HCT116 (cell line): ENCODE data around the gene ABTB1. TPM values are rescaled to one million over a fixed set of nuclear protein-coding genes. Genes with fewer than 3 reads are reported as not detected.

Experiments
- ATAC-seq: fragments of 200-7000 bp; cut with Tn5 transposase; 2 replicates; pipeline ENCODE4 v1.9.1; 2020; ENCODE audit warnings: mild to moderate bottlenecking, moderate library complexity
- BruUV-seq: library from RNA; stranded (reverse); fragments of 400-500 nt; replicated peaks from 2 replicates; lab custom pipeline; 2021; lab: Mats Ljungman, UMichigan
- CTCF ChIA-PET: fragments of 300-600 bp; sonication (Branson Sonifier 250); formaldehyde crosslinking; loops from one replicate; lab custom pipeline; 2021; ENCODE audit warnings: antibody characterized with exemption; lab: Charles Lee
- POLR2A ChIA-PET: fragments of 300-600, 350-600 bp; sonication (Branson Sonifier 250); formaldehyde crosslinking; loops from one replicate; lab custom pipeline; 2021; ENCODE audit warnings: antibody characterized with exemption; lab: Charles Lee
- RAD21 ChIA-PET, 2 experiments: fragments of 300-600 bp; sonication (Branson Sonifier 250); formaldehyde crosslinking; loops; one replicate each; lab custom pipeline; 2023; ENCODE audit warnings: low total read pairs in 2 of 2; ENCODE audit not compliant: uncharacterized antibody in 2 of 2, unreplicated experiment in 2 of 2, low non-redundant PET in 1 of 2; lab: Charles Lee
- DNase-seq: peaks from one replicate; pipeline ENCODE4 v3.0.0-alpha.2; 2010; ENCODE audit warnings: low read depth, low spot score
- H2AFZ ChIP-seq: fragments of 200-600 bp; shearing (Covaris generic), sonication (generic); 2 replicates; pipeline ENCODE4 v1.6.1; 2017; ENCODE audit warnings: low read depth, mixed run types, mixed read lengths, antibody characterized with exemption, low read length; ENCODE audit not compliant: poor library complexity, severe bottlenecking
- H3K27ac ChIP-seq: 2 replicates; pipeline ENCODE4 v1.5.1; 2012; ENCODE audit warnings: low read depth, low read length
- H3K27me3 ChIP-seq: fragments of 200-600 bp; sonication (generic); 2 replicates; pipeline ENCODE4 v1.6.1; 2016; ENCODE audit warnings: mixed run types, low read length, mixed read lengths; ENCODE audit not compliant: insufficient read depth
- H3K36me3 ChIP-seq, 2 experiments: fragments of 200-500 bp in 1 of 2; fragments of 200-600 bp in 1 of 2; sonication (Bioruptor generic) in 1 of 2; sonication (generic) in 1 of 2; 2 replicates each; pipeline versions ENCODE4 v1.5.1 to v1.6.1; 2014 to 2016; ENCODE audit warnings: low read length in 2 of 2, inconsistent platforms in 1 of 2, mixed read lengths in 1 of 2, mixed run types in 1 of 2; ENCODE audit not compliant: insufficient read depth in 2 of 2, control insufficient read depth in 1 of 2
- H3K4me1 ChIP-seq, 2 experiments: fragments of 200-600 bp in 1 of 2; sonication (generic) in 1 of 2; 2 replicates each; pipeline versions ENCODE4 v1.5.1 to v1.6.1; 2012 to 2017; ENCODE audit warnings: low read length in 2 of 2, inconsistent platforms in 1 of 2, mild to moderate bottlenecking in 1 of 2, mixed read lengths in 1 of 2, mixed run types in 1 of 2, moderate library complexity in 1 of 2; ENCODE audit not compliant: insufficient read depth in 2 of 2, control insufficient read depth in 1 of 2
- H3K4me2 ChIP-seq: fragments of 200-600 bp; sonication (generic); 2 replicates; pipeline ENCODE4 v1.6.1; 2017; ENCODE audit warnings: mixed run types, low read length, mixed read lengths
- H3K4me3 ChIP-seq, 2 experiments: fragments of 200-600 bp in 1 of 2; sonication (generic) in 1 of 2; replicated peaks in 1 of 2; 2 replicates each; pipeline ENCODE4 v1.5.1; 2011 to 2016; ENCODE audit warnings: low read length in 2 of 2, control low read depth in 1 of 2, low read depth in 1 of 2, mild to moderate bottlenecking in 1 of 2, mixed read lengths in 1 of 2, mixed run types in 1 of 2
- H3K79me2 ChIP-seq: fragments of 200-600 bp; sonication (generic); 2 replicates; pipeline ENCODE4 v1.6.1; 2017; ENCODE audit warnings: mild to moderate bottlenecking, mixed run types, low read length, moderate library complexity, mixed read lengths; ENCODE audit not compliant: insufficient read depth
- H3K9ac ChIP-seq: fragments of 200-600 bp; sonication (generic); 2 replicates; pipeline ENCODE4 v1.6.1; 2016; ENCODE audit warnings: low read length, mixed read lengths
- H3K9me2 ChIP-seq: fragments of 200-600 bp; sonication (generic), shearing (Covaris generic); 2 replicates; pipeline ENCODE4 v1.6.1; 2017; ENCODE audit warnings: mixed run types, mild to moderate bottlenecking, moderate library complexity; ENCODE audit not compliant: insufficient read depth
- H3K9me3 ChIP-seq, 2 experiments: fragments of 200-500 bp in 1 of 2; fragments of 200-600 bp in 1 of 2; sonication (Bioruptor generic) in 1 of 2; sonication (generic) in 1 of 2; 2 replicates each; pipeline ENCODE4 v1.6.1; 2014 to 2017; ENCODE audit warnings: low read length in 2 of 2, mixed read lengths in 2 of 2, inconsistent platforms in 1 of 2, low read depth in 1 of 2, mild to moderate bottlenecking in 1 of 2, mixed run types in 1 of 2, moderate library complexity in 1 of 2; ENCODE audit not compliant: control insufficient read depth in 1 of 2, insufficient read depth in 1 of 2
- H4K20me1 ChIP-seq: fragments of 200-600 bp; sonication (generic), shearing (Covaris generic); 2 replicates; pipeline ENCODE4 v1.6.1; 2017; ENCODE audit warnings: mixed run types, mild to moderate bottlenecking, moderate library complexity; ENCODE audit not compliant: insufficient read depth
- CBX3 ChIP-seq: IDR thresholded peaks from 2 replicates; pipeline ENCODE4 v1.6.1; 2012; ENCODE audit warnings: low read depth
- CEBPB ChIP-seq: IDR thresholded peaks from 2 replicates; pipeline ENCODE4 v1.6.1; 2012; ENCODE audit warnings: low read depth
- CTCF ChIP-seq, 3 experiments: fragments of 200-600 bp in 1 of 3; sonication (generic) in 1 of 3; IDR thresholded peaks in 2 of 3; conservative IDR thresholded peaks in 1 of 3; 2 replicates each; pipeline ENCODE4 v1.5.1; 2012 to 2017; ENCODE audit warnings: low read depth in 2 of 3, low read length in 2 of 3, antibody characterized with exemption in 1 of 3, borderline replicate concordance in 1 of 3, control low read depth in 1 of 3, mild to moderate bottlenecking in 1 of 3, mixed read lengths in 1 of 3, mixed run types in 1 of 3, moderate library complexity in 1 of 3; ENCODE audit not compliant: insufficient read depth in 1 of 3
- EGR1 ChIP-seq: IDR thresholded peaks from 2 replicates; pipeline ENCODE4 v1.6.1; 2012; ENCODE audit warnings: low read depth
- EZH2phosphoT487 ChIP-seq: fragments of 200-600 bp; IDR thresholded peaks from 2 replicates; pipeline ENCODE4 v1.6.1; 2018; ENCODE audit warnings: antibody characterized with exemption, borderline replicate concordance
- JUND ChIP-seq: IDR thresholded peaks from 2 replicates; pipeline ENCODE4 v1.6.1; 2012
- POLR2AphosphoS5 ChIP-seq: IDR thresholded peaks from 2 replicates; pipeline ENCODE4 v1.6.1; 2011; ENCODE audit warnings: mild to moderate bottlenecking, low read depth, low read length, moderate library complexity
- RAD21 ChIP-seq: IDR thresholded peaks from 2 replicates; pipeline ENCODE4 v1.6.1; 2012; ENCODE audit warnings: low read depth, mild to moderate bottlenecking
- SIN3A ChIP-seq: IDR thresholded peaks from 2 replicates; pipeline ENCODE4 v1.6.1; 2012; ENCODE audit warnings: low read depth
- YY1 ChIP-seq: IDR thresholded peaks from 2 replicates; pipeline ENCODE4 v1.6.1; 2011; ENCODE audit warnings: low read length, low read depth, moderate library complexity, mild to moderate bottlenecking; ENCODE audit not compliant: insufficient replicate concordance; ENCODE audit errors: extremely low read depth
- ZNF274 ChIP-seq: fragments of 200-500 bp; sonication (Bioruptor generic); IDR thresholded peaks from 2 replicates; pipeline ENCODE4 v1.6.1; 2014; ENCODE audit warnings: mild to moderate bottlenecking, low read depth, low read length, inconsistent platforms
- intact Hi-C: fragments of 100-400 bp; cut with micrococcal nuclease; formaldehyde crosslinking; loops from 2 replicates; pipeline ENCODE4 v1.10.0; 2022
- total RNA-seq: library from RNA; stranded (reverse); gene quantifications from one replicate; pipeline ENCODE4 v1.2.1, GENCODE V29; 2021; ENCODE audit not compliant: unreplicated experiment

ABTB1 gene
- total RNA-seq, 1 experiment from 2014 or later = 19.4 TPM

DNA sequence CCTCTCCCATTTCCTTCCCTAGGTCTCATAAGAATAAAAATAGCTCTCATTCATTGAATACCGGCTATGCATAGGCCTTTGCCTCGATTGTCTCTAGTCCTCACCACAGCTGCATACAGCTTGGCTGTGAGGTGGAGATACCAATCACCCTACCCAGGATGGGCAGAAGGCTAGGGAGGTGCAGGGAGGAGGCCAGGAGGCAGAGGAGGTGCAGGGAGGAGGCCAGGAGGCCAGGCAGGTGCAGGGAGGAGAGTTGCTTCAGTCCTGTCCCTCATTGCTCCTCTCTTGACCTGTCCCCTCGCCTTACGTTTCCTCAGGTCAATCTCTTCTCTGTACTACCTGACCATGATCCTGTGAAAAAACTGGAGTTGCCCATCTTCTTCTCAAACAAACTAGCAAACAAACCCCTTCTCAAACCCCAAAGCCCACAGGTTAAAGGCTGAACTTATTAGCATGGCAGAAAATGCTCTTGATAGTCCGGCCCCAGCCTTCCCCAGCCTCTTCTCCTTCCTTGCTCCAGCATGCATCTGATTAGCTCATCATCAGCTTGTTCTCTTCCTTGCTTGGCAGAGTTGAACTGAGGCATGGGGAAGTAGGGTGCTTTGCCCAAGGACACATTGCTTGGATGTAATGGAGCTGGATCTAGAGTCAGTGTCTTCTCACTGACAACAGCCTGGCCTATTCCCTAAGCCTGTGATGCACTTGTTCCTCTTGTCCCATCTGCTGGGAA, 27.9 kb upstream of the ABTB1 start:
- no peaks in the 10 kb centered on the region for H4K20me1 ChIP-seq
- H3K4me2 ChIP-seq = no peak overlapping the region
- POLR2A ChIA-PET = no interaction called here
- DNase-seq (no peak), ATAC-seq (no peak)
- CTCF ChIA-PET = no interaction called here
- no peaks in the 10 kb centered on the region for H3K9me3 ChIP-seq
- H3K4me3 ChIP-seq = no peak overlapping the region
- H3K27ac ChIP-seq = no peak overlapping the region
- RAD21 ChIA-PET = no interaction called here
- intact Hi-C loops = no loop called here
- no peaks in the 10 kb centered on the region for H3K36me3 ChIP-seq
- H3K79me2 ChIP-seq = no peaks in the 10 kb centered on the region
- BruUV-seq = no TSS peak
- H3K27me3 ChIP-seq = no peaks in the 10 kb centered on the region
- H3K9me2 ChIP-seq = no peaks in the 10 kb centered on the region
- H3K9ac ChIP-seq = no peak overlapping the region
- no peak for TF ChIP-seq RAD21
- TF ChIP-seq EZH2phosphoT487 = no peak
- no peaks in the 10 kb centered on the region; a peak in 1 of 4 replicates for H3K4me1 ChIP-seq
- H2AFZ ChIP-seq = no peak overlapping the region

GRCh38 chr3:127645371-127646015, 27.3 kb upstream of the ABTB1 start:
- no peaks in the 10 kb centered on the region for H3K9me2 ChIP-seq
- no peak for DNase-seq
- no peak for TF ChIP-seq EGR1
- TF ChIP-seq ZNF274 = no peak
- no peak for TF ChIP-seq YY1
- no peak for TF ChIP-seq SIN3A
- TF ChIP-seq POLR2AphosphoS5 = no peak
- no peak for TF ChIP-seq CEBPB
- no peak for TF ChIP-seq CTCF (IDR thresholded peaks at IDR 0.05 in 2 of 3, conservative IDR thresholded peaks at IDR 0.05 in 1 of 3; ENCODE audit: borderline replicate concordance in 1 of 3, insufficient read depth in 1 of 3, low read depth in 2 of 3, low read length in 2 of 3)
- TF ChIP-seq JUND = no peak
- TF ChIP-seq CBX3 = no peak
- TF ChIP-seq, all 23 proteins: peak for 0
- H3K36me3 ChIP-seq = no peaks in the 10 kb centered on the region
- POLR2A ChIA-PET = no interaction called here
- H3K27ac ChIP-seq = no peak overlapping the region
- H3K27me3 ChIP-seq = no peaks in the 10 kb centered on the region
- no peaks in the 10 kb centered on the region for H3K79me2 ChIP-seq
- no peak overlapping the region for H3K4me3 ChIP-seq
- intact Hi-C loops = no loop called here
- CTCF ChIA-PET = no interaction called here
- H4K20me1 ChIP-seq = no peaks in the 10 kb centered on the region
- H3K4me2 ChIP-seq = no peak overlapping the region
- no peak for ATAC-seq
- BruUV-seq = no TSS peak
- no peak overlapping the region for H2AFZ ChIP-seq
- H3K9ac ChIP-seq = no peak overlapping the region
- no peaks in the 10 kb centered on the region for H3K9me3 ChIP-seq
- RAD21 ChIA-PET = no interaction called here
- no peaks in the 10 kb centered on the region for H3K4me1 ChIP-seq
